Fibroblast of lung (primary cell): ENCODE results near the gene PPFIBP2.

Experiments used
- CTCF ChIP-seq, 2 donors: IDR thresholded peaks in 1 of 2; conservative IDR thresholded peaks in 1 of 2; 1 replicate in 1 of 2; 2 replicates in 1 of 2; pipeline ENCODE4 v1.5.1; 2011 to 2012; ENCODE audit warnings: low read length in 2 of 2, control low read depth in 1 of 2, inconsistent platforms in 1 of 2, low read depth in 1 of 2, mild to moderate bottlenecking in 1 of 2
- EZH2 ChIP-seq: IDR thresholded peaks from 2 replicates; pipeline ENCODE4 v1.5.1; 2012; ENCODE audit warnings: low read length, control low read depth, mild to moderate bottlenecking; ENCODE audit errors: missing control alignments

GRCh38 chr11:7610393-7610792 is 96.6 kb downstream of the PPFIBP2 start:
- TF ChIP-seq CTCF (conservative IDR thresholded peaks at IDR 0.05 in 1 of 2, IDR thresholded peaks at IDR 0.05 in 1 of 2; ENCODE audit: low read depth in 1 of 2, low read length in 2 of 2): no peak
- no peak for TF ChIP-seq EZH2
